AG10803 (cell line): ENCODE measurements around the gene PFKP.
A peak's percentile ranks its signal among the peaks of the same experiment; 100 is the strongest.
"Not testable (repeated sequence)": the region's sequence is repeated elsewhere in the genome, so short reads cannot be mapped to it uniquely, and the experiment has no call there.

ENCODE experiments used
- DNase-seq: peaks from one replicate; pipeline ENCODE4 v3.0.0; 2010; ENCODE audit warnings: low read depth
- H3K4me3 ChIP-seq: 2 replicates; pipeline ENCODE4 v1.5.1; 2011; ENCODE audit warnings: mild to moderate bottlenecking, low read length, control low read depth
- TF ChIP-seq, protein P1 (sequence below): conservative IDR thresholded peaks from 2 replicates; pipeline ENCODE4 v1.5.1; 2011; ENCODE audit warnings: mild to moderate bottlenecking, low read length, control low read depth, inconsistent platforms

PFKP gene

DNA sequence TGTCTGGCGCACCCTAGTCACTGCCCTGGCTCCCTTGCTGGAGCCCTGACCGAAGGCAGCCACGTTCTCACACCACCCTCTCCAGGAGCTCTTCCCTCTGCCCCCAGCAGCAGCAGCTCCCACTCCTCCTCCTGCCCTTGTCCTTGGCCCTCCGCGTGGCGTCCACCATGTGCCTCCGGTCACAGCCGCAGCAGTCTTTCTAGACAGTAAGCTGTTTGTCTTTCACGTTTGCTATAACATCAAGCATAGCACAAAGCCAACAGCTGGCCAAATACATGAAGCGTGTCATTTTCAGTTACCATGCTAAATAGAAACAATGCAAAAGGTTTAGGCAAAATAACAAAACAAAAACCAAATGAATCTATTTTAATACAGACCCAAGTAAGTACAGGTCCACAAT, 101.9 kb downstream of the PFKP start:
- no peak for DNase-seq
- H3K4me3 ChIP-seq, result no peak overlapping the region
- TF ChIP-seq, protein P1, sequence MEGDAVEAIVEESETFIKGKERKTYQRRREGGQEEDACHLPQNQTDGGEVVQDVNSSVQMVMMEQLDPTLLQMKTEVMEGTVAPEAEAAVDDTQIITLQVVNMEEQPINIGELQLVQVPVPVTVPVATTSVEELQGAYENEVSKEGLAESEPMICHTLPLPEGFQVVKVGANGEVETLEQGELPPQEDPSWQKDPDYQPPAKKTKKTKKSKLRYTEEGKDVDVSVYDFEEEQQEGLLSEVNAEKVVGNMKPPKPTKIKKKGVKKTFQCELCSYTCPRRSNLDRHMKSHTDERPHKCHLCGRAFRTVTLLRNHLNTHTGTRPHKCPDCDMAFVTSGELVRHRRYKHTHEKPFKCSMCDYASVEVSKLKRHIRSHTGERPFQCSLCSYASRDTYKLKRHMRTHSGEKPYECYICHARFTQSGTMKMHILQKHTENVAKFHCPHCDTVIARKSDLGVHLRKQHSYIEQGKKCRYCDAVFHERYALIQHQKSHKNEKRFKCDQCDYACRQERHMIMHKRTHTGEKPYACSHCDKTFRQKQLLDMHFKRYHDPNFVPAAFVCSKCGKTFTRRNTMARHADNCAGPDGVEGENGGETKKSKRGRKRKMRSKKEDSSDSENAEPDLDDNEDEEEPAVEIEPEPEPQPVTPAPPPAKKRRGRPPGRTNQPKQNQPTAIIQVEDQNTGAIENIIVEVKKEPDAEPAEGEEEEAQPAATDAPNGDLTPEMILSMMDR, result no peak

DNA sequence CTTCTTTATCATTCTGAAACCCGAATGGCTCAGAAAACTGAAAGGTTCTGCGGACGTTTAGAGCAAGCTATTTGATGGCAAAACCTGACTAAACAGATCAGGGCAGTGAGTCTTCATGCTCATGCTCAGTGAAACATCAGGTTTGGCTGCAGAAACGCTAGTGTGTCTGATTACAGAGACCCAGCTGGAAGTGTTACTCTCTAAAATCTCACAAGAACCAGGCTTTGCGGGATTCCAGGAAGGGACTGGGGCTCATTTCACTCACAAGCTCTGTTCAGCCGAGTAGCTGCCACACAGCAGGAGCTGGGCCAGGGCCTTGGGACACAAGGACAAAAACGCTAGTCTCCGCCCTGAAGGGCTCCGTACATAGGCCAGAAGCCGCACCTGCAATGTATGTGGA, 102.3 kb downstream of the PFKP start:
- TF ChIP-seq, protein P1, result no peak
- DNase-seq, result no peak
- no peak overlapping the region for H3K4me3 ChIP-seq

DNA sequence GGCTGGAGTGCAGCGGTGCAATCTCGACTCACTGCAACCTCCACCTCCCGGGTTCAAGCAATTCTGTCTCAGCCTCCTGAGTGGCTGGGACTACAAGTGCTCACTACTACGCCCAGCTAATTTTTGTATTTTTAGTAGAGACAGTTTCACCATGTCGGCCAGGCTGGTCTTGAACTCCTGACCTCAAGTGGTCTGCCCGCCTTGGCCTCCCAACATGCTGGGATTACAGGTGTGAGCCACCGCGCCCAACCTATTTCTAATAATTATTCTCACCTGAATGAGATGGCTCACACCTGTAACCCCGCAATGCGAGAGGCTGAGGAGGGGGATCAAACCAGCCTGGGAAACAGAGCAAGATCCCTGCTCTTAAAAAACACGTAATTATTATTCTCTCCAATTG, 104.1 kb downstream of the PFKP start:
- DNase-seq, result not testable (repeated sequence)
- peak overlapping the region; percentile 75 for H3K4me3 ChIP-seq

DNA sequence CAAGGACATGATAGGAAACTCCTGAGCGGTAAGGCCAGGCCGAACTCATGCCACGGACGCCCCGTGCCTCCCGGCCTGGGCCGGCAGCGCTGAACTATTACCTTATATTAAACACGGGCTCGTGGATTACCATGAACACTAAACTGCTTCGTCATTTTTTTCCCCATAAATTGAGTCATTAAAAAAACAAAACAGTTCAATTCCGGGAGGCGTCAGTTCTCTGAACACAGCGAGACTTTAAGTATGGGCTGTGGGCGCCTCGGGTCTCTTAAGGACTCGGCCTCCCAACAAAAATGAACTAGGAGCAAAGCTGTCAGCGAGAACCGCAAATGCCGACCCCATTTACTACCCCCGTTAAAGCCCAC, 104.7 kb downstream of the PFKP start:
- TF ChIP-seq, protein P1, result no peak
- H3K4me3 ChIP-seq, result peak overlapping the region; percentile 75
- peak; percentile 54 for DNase-seq

DNA sequence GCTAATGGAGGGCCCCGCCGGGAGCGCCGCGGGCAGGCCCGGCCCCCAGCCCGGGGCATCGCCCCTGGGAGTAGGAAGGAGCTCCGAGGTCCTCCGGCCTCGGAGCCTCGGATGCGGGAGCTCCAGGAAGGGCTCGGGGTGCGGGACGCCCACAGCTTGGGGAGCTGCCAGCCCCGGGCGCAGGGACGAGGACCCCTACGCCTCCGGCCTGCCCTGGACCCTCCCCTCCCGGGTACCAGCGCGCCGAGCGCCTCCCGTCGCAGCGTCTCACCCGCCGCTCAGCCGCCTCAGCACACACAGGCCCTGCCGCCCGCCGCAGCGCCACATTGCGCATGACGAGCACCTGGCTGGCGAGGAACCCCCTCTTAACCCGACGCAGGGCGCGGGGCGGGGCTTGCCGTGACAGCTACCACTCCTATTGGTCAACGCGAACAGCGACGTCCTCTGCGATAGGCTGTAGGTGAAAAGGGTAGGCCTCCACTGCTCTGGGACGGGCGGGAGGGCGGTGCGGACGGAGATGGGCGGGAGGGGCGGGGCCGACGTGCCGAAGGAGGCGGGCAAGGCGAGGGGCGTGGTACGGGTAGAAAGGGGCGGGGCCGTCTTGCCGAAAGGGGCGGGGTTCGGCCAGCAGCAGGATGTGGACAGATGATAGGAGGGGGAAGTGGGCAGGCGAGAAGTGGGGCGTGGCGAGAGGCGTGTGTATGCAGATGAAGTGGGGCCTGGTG, 105.3 kb downstream of the PFKP start, which contains the start of gene PITRM1:
PITRM1 (minus strand) TSS at position 337 of the 725 bp plus-strand sequence; CDS start at position 327, 10 bp downstream.
- peak; percentile 99 for DNase-seq
- TF ChIP-seq, protein P1, result no peak
- peak within 1 kb of the TSS; percentile 75 for H3K4me3 ChIP-seq

DNA sequence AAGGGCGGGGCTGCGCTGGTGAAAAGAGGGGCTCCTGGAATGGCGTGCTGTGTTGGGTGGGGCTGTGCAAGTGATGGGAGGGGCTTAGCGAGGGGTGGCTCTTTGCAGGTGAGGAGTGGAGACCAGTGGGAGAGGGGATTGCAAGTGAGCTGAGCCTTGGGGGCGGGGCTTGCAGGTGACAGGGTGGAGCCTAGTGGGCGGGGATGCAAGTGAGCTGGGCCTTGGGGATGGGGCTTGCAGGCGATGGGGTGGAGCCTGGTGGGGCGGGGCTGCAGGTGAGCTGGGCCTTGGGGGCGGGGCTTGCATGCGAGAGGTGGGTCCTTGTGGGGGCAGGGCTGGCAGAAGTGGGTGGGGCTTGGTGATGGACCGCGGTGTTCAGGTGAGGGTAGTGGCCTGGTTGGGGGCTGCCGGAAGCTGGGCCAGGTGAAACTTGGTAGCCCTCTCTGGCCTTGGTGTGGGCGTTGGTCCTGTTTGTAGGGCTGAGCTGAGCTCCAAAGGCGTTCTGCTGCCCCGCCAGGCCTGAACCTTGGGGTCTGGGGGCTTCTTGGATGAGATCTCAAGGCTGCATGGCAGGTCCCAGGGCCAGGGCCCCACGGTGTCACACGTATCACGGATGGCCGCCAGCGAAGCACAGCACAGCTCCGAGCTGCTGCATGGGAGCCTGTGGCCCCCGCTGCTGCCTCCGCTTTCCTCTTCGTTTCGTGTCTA, 106.0 kb downstream of the PFKP start:
- H3K4me3 ChIP-seq, result peak overlapping the region; percentile 62
- DNase-seq, result no peak
- TF ChIP-seq, protein P1, result no peak

DNA sequence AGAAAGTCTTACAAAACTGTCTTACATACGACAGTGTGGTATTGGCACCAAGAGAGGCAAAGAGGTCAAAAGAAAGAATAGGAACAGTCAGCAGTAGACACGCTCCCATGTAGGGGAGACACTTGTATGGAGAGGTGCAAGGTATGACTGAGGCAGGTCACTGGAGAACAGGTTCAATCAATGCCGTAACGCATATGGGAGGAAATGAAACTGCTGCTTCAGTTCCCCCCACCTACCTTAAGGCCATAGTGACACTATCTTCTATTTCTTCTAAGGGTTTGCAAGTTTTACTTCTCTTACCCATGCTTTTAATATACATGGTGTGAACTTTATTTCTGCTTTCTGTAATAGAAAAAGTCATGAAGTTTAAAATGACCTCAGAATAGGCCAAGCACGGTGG, 110.7 kb downstream of the PFKP start:
- TF ChIP-seq, protein P1, result no peak
- DNase-seq, result no peak

More for the DNA sequence above, 110.7 kb downstream of the PFKP start:
- no peak overlapping the region for H3K4me3 ChIP-seq
